SK-N-MC (cell line): ENCODE results near the gene KLHL33.

ENCODE experiments used
- EZH2 ChIP-seq: fragments of 200-600 bp; sonication (generic); IDR thresholded peaks from one replicate; pipeline ENCODE4 v1.6.1; 2017; ENCODE audit warnings: antibody characterized with exemption
- FOXP2 ChIP-seq: optimal IDR thresholded peaks from 2 replicates; pipeline ENCODE3; 2011; ENCODE audit warnings: mild to moderate bottlenecking, moderate library complexity; ENCODE audit not compliant: insufficient read depth; ENCODE audit errors: extremely low read length, control extremely low read depth
- POLR2AphosphoS5 ChIP-seq: IDR thresholded peaks from 2 replicates; pipeline ENCODE4 v1.6.1; 2012; ENCODE audit warnings: mild to moderate bottlenecking, low read depth, low read length, borderline replicate concordance

GRCh38 chr14:20400589-20400964, 35.4 kb downstream of the KLHL33 start:
- no peak for TF ChIP-seq EZH2
- TF ChIP-seq POLR2AphosphoS5: no peak
- no peak for TF ChIP-seq FOXP2
